GM21390 (cell line): ENCODE data around the gene ZNF69.

Experiments
- ATAC-seq: cut with Tn5 transposase; IDR thresholded peaks from one replicate; pipeline ENCODE4 v1.9.1; 2021; ENCODE audit not compliant: unreplicated experiment

Gene ZNF69

DNA sequence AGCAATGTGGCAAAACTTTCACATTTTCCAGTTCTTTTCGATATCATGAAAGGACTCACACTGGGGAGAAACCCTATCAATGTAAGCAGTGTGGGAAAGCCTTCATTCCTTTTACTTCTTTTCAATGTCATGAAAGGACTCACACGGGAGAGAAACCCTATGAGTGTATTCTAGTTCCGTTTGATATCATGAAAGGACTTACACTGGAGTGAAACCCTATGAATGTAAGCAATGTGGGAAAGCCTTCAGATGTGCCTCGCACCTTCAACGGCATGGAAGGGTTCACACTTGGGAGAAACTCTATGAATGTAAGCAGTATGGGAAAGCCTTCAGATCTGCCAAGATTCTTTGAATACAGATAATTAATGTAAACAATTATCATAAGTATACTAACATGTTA is 62.7 kb downstream of the ZNF69 start:
- no peak for ATAC-seq
